Mesothelial cell of epicardium (in vitro differentiated cells): ENCODE measurements around the gene GABRP. TPM values are rescaled to one million over a fixed set of nuclear protein-coding genes. Genes with fewer than 3 reads are reported as not detected.
A peak's percentile ranks its signal among the peaks of the same experiment; 100 is the strongest.

Experiments used
- DNase-seq, 2 experiments: peaks; one replicate each; pipeline ENCODE4 v3.0.0; 2021; ENCODE audit warnings: low spot score in 2 of 2; ENCODE audit not compliant: unreplicated experiment in 2 of 2
- H3K27ac Mint-ChIP-seq: 2 replicates; pipeline ENCODE4 v1.8.0; 2021; ENCODE audit warnings: mixed read lengths
- H3K27me3 Mint-ChIP-seq: 2 replicates; pipeline ENCODE4 v1.8.0; 2021; ENCODE audit warnings: low read depth, mixed read lengths
- H3K36me3 Mint-ChIP-seq: 2 replicates; pipeline ENCODE4 v1.8.0; 2021; ENCODE audit warnings: mixed read lengths
- H3K4me1 Mint-ChIP-seq: 2 replicates; pipeline ENCODE4 v1.8.0; 2021; ENCODE audit warnings: mixed read lengths
- H3K4me3 Mint-ChIP-seq: 2 replicates; pipeline ENCODE4 v1.8.0; 2021; ENCODE audit warnings: mild to moderate bottlenecking, moderate library complexity, mixed read lengths
- H3K9me3 Mint-ChIP-seq: 2 replicates; pipeline ENCODE4 v1.8.0; 2021; ENCODE audit warnings: mixed read lengths
- CTCF ChIP-seq: fragments of 200-600 bp; sonication (generic); IDR thresholded peaks from one replicate; pipeline ENCODE4 v1.5.0; 2021; ENCODE audit warnings: antibody characterized with exemption; ENCODE audit not compliant: unreplicated experiment
- total RNA-seq: library from RNA; stranded (reverse); gene quantifications from 3 replicates; pipeline ENCODE4 v1.2.1, GENCODE V29; 2021

Gene GABRP
- total RNA-seq, 1 donor from 2014 or later = 301 TPM

DNA sequence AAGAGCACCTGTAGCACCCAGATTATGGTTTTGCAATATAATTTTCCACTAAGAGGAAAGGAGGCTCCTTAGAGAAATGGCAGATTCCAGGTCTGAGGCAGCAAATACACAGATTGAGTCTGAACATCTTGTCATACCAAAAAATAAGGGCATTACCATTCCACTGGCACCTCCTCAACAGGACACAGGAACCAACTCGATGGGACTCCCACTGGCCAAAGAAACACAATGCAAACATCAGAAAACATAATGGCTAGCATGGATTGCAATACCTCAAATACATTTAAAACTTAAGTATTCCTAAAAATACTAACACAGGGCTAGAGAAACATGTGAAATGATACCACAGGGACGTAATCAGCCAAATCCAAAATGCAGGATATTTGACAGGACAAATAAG, 65.8 kb downstream of the GABRP start:
- H3K27ac Mint-ChIP-seq = no peak overlapping the region
- TF ChIP-seq CTCF = no peak
- H3K4me1 Mint-ChIP-seq = no peaks in the 10 kb centered on the region
- no peaks in the 10 kb centered on the region for H3K36me3 Mint-ChIP-seq
- H3K27me3 Mint-ChIP-seq = no peaks in the 10 kb centered on the region
- H3K9me3 Mint-ChIP-seq = peaks cover 5% of the 10 kb centered on the region
- no peak overlapping the region for H3K4me3 Mint-ChIP-seq
- no peak for DNase-seq

GRCh38 chr5:170854566-170854965, 71.0 kb downstream of the GABRP start:
- Mint-ChIP-seq H3K9me3 (peaks cover 10% of the 10 kb centered on the region), H3K27me3 (no peaks in the 10 kb centered on the region), H3K4me3 (no peak overlapping the region), H3K27ac (no peak overlapping the region), H3K4me1 (no peaks in the 10 kb centered on the region), H3K36me3 (peaks cover 8% of the 10 kb centered on the region)
- no peak for DNase-seq
- no peak for TF ChIP-seq CTCF

DNA sequence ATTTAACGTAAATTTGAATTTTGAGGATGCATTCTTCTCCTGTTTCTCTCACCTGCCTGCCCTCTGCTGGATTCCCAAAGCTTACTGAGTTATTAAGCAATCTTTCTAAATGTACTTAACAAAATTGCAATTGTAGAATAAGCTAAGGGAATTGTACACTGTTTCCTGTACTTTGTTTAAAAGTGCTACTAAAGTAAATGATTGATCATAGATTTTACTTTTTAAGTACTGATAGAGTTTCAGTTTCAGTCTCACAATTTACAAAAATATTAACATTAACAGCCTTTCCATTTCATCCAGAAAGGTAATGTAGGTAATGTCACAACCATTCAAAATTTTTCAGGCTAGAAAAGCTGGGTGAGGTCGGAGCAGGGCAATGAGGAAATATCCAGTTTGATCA, 73.5 kb downstream of the GABRP start:
- no peak for DNase-seq
- no peak for TF ChIP-seq CTCF
- Mint-ChIP-seq H3K4me1 (no peaks in the 10 kb centered on the region), H3K27ac (no peak overlapping the region), H3K9me3 (peaks cover 24% of the 10 kb centered on the region), H3K4me3 (no peak overlapping the region), H3K36me3 (peaks cover 13% of the 10 kb centered on the region), H3K27me3 (no peaks in the 10 kb centered on the region)

- Mint-ChIP-seq H3K4me1 (peaks cover 22% of the 10 kb centered on the region), H3K36me3 (peaks cover 13% of the 10 kb centered on the region), H3K27ac (no peak overlapping the region), H3K9me3 (peaks cover 24% of the 10 kb centered on the region), H3K27me3 (no peaks in the 10 kb centered on the region), H3K4me3 (peak overlapping the region; percentile 78)
- no peak for DNase-seq
- TF ChIP-seq CTCF = no peak
Measured at GRCh38 chr5:170860415-170860814, 76.9 kb downstream of the GABRP start.

GRCh38 chr5:170860818-170861666, 77.5 kb downstream of the GABRP start:
- no peak for TF ChIP-seq CTCF
- Mint-ChIP-seq H3K4me1 (peaks cover 24% of the 10 kb centered on the region), H3K27ac (peak overlapping the region; percentile 81), H3K9me3 (peaks cover 24% of the 10 kb centered on the region), H3K4me3 (peak overlapping the region; percentile 78), H3K36me3 (peaks cover 13% of the 10 kb centered on the region), H3K27me3 (no peaks in the 10 kb centered on the region)
- DNase-seq = no peak
